ENCODE measurements around the gene CD302. TPM values are rescaled to one million over a fixed set of nuclear protein-coding genes. Genes with fewer than 3 reads are reported as not detected.
"Not testable (repeated sequence)": the region's sequence is repeated elsewhere in the genome, so short reads cannot be mapped to it uniquely, and the experiment has no call there.

CD302 gene
- total RNA-seq, 1 donor from 2014 or later, result 1.1 TPM

DNA sequence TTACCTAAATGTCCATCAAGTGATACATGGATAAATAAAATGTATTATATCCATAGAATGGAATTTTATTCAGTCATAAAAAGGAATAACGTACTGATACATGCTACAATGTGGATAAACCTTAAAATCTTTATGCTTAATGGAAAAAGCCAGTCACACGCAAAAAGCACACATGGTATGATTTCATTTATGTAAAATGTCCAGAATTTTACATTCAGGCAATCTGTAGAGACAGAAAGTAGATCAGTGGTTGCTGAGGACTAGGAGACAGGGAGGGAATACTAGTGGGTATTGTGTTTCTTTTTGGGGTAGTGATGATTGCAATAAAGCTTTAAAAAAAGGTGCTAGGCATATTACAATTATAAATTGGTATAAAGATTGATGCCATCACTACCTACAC lies 30.7 kb upstream of the CD302 start:
- Mint-ChIP-seq H3K4me3 (no peak overlapping the region), H3K9me3 (peaks cover 4% of the 10 kb centered on the region), H3K27ac (no peak overlapping the region), H3K36me3 (no peaks in the 10 kb centered on the region), H3K27me3 (ENCODE audit: insufficient read depth, low read depth) (peaks cover 5% of the 10 kb centered on the region), H3K4me1 (no peaks in the 10 kb centered on the region)
- no peak for DNase-seq (ENCODE audit: low spot score)
- no peak overlapping the region for H3K27ac ChIP-seq
- no peaks in the 10 kb centered on the region for H3K9me3 ChIP-seq (ENCODE audit: low read depth)
- TF ChIP-seq EZH2phosphoT487 (IDR thresholded peaks at IDR 0.05) (no peak), EZH2 (IDR thresholded peaks at IDR 0.05) (no peak)
- TF ChIP-seq, protein P1, sequence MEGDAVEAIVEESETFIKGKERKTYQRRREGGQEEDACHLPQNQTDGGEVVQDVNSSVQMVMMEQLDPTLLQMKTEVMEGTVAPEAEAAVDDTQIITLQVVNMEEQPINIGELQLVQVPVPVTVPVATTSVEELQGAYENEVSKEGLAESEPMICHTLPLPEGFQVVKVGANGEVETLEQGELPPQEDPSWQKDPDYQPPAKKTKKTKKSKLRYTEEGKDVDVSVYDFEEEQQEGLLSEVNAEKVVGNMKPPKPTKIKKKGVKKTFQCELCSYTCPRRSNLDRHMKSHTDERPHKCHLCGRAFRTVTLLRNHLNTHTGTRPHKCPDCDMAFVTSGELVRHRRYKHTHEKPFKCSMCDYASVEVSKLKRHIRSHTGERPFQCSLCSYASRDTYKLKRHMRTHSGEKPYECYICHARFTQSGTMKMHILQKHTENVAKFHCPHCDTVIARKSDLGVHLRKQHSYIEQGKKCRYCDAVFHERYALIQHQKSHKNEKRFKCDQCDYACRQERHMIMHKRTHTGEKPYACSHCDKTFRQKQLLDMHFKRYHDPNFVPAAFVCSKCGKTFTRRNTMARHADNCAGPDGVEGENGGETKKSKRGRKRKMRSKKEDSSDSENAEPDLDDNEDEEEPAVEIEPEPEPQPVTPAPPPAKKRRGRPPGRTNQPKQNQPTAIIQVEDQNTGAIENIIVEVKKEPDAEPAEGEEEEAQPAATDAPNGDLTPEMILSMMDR (IDR thresholded peaks at IDR 0.05), result no peak
- H4K20me1 ChIP-seq (ENCODE audit: low read depth), result no peaks in the 10 kb centered on the region
- no peak overlapping the region for H3K9ac ChIP-seq
- H2AFZ ChIP-seq (replicated peaks), result no peak overlapping the region
- no peaks in the 10 kb centered on the region for H3K4me1 ChIP-seq
- no peak overlapping the region for H3K4me3 ChIP-seq
- no peaks in the 10 kb centered on the region for H3F3A ChIP-seq (ENCODE audit: low read depth)
- no peak overlapping the region for H3K4me2 ChIP-seq
- H3K27me3 ChIP-seq, result peaks cover 63% of the 10 kb centered on the region
- H3K36me3 ChIP-seq, result no peaks in the 10 kb centered on the region
- no peaks in the 10 kb centered on the region for H3K79me2 ChIP-seq (ENCODE audit: low read depth)

DNA sequence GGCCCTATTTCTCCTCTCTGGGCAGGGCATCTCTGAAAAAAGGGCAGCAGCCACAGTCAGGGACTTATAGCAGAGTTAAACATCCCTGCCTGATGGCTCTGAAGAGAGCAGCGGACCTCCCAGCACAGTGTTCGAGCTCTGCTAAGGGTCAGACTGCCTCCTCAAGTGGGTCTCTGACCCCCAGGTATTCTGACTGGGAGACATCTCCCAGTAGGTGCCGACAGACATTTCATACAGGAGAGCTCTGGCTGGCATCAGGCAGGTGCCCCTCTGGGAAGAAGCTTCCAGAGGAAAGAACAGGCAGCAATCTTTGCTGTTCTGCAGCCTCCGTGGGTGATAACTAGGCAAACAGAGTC lies 24.4 kb upstream of the CD302 start:
- not testable (repeated sequence) for H3K9ac ChIP-seq; H3K27ac Mint-ChIP-seq; H3K9me3 Mint-ChIP-seq; H3K9me3 ChIP-seq (ENCODE audit: low read depth); H3K79me2 ChIP-seq (ENCODE audit: low read depth); H3K27me3 ChIP-seq; H4K20me1 ChIP-seq (ENCODE audit: low read depth); H3F3A ChIP-seq (ENCODE audit: low read depth); H3K36me3 Mint-ChIP-seq; H3K4me3 ChIP-seq; H3K4me1 ChIP-seq; H3K4me3 Mint-ChIP-seq; H3K36me3 ChIP-seq; H3K27ac ChIP-seq; H2AFZ ChIP-seq (replicated peaks); H3K4me1 Mint-ChIP-seq; H3K27me3 Mint-ChIP-seq (ENCODE audit: insufficient read depth, low read depth); H3K4me2 ChIP-seq; DNase-seq (ENCODE audit: low spot score)

DNA sequence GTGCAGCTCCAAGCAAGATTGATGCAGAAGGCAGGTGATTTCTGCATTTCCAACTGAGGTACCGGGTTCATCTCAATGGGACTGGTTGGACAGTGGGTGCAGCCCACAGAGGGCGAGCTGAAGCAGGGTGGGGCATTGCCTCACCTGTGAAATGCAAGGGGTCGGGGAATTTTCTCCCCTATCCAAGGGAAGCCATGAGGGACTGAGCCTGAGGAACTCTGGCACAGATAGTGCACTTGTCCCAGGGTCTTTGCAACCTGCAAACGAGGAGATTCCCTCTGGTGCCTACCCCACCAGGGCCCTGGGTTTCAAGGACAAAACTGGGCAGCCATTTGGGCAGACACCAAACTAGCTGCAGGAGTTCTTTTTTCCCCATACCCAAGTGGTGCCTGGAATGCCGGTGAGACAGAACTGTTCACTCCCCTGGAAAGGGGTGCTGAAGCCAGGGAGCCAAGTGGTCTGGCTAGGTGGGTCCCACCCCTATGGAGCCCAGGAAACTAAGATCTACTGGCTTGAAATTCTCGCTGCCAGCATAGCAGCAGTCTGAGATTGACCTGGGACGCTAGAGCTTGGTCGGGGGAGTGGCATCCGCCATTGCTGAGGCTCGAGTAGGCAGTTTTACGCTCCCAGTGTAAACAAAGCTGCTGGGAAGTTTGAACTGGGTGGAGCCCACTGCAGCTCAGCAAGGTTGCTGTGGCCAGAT lies 23.9 kb upstream of the CD302 start:
- H3K4me3 ChIP-seq; H3K79me2 ChIP-seq (ENCODE audit: low read depth); H3K4me1 ChIP-seq; H3K27ac Mint-ChIP-seq; H3K27me3 Mint-ChIP-seq (ENCODE audit: insufficient read depth, low read depth); H3K36me3 Mint-ChIP-seq; H3K9me3 Mint-ChIP-seq; H3K27me3 ChIP-seq; H3K4me2 ChIP-seq; H3K9ac ChIP-seq; H3K36me3 ChIP-seq; H3K4me1 Mint-ChIP-seq; H3F3A ChIP-seq (ENCODE audit: low read depth); H3K27ac ChIP-seq; DNase-seq (ENCODE audit: low spot score); H3K9me3 ChIP-seq (ENCODE audit: low read depth); H4K20me1 ChIP-seq (ENCODE audit: low read depth); H3K4me3 Mint-ChIP-seq: not testable (repeated sequence)
- H2AFZ ChIP-seq (replicated peaks), result peak overlapping the region; percentile 63

DNA sequence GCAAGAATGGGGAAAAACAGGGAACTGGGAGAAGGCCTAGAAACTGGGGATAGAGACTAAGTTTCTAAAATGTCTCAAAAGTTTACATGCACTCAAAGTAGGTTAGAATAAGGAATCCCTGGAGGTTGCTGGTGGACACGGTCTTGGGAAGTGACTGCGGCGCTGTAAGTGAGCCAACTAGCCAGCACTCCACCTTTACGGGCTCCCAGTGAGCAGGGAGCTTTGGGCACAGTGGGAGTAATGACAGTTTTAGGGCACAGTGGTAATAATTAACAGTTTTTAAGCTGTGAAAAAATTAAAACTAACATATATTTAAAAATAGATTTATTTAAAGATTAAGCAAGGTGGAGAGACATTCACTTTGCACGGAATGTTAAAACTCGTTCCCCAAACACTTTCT lies 20.9 kb upstream of the CD302 start:
- H3K9me3 ChIP-seq (ENCODE audit: low read depth), result no peaks in the 10 kb centered on the region
- Mint-ChIP-seq H3K27me3 (ENCODE audit: insufficient read depth, low read depth) (peaks cover 3% of the 10 kb centered on the region), H3K27ac (no peak overlapping the region), H3K36me3 (no peaks in the 10 kb centered on the region), H3K4me1 (no peaks in the 10 kb centered on the region), H3K9me3 (no peaks in the 10 kb centered on the region), H3K4me3 (no peak overlapping the region)
- H3K27ac ChIP-seq, result no peak overlapping the region
- no peaks in the 10 kb centered on the region for H3K4me1 ChIP-seq
- no peaks in the 10 kb centered on the region for H3F3A ChIP-seq (ENCODE audit: low read depth)
- H3K9ac ChIP-seq, result no peak overlapping the region
- no peaks in the 10 kb centered on the region for H4K20me1 ChIP-seq (ENCODE audit: low read depth)
- no peaks in the 10 kb centered on the region for H3K36me3 ChIP-seq
- TF ChIP-seq EZH2 (IDR thresholded peaks at IDR 0.05), result no peak
- no peak for TF ChIP-seq EZH2phosphoT487 (IDR thresholded peaks at IDR 0.05)
- TF ChIP-seq, protein P1 (IDR thresholded peaks at IDR 0.05), result no peak
- H3K79me2 ChIP-seq (ENCODE audit: low read depth), result no peaks in the 10 kb centered on the region
- no peaks in the 10 kb centered on the region for H3K27me3 ChIP-seq
- no peak overlapping the region for H3K4me2 ChIP-seq
- DNase-seq (ENCODE audit: low spot score), result no peak
- H2AFZ ChIP-seq (replicated peaks), result no peak overlapping the region
- no peak overlapping the region for H3K4me3 ChIP-seq
